Keratinocyte (primary cell): ENCODE results near the gene PRR33. TPM values are rescaled to one million over a fixed set of nuclear protein-coding genes. Genes with fewer than 3 reads are reported as not detected.
A peak's percentile ranks its signal among the peaks of the same experiment; 100 is the strongest.

Experiments used
- DNase-seq: peaks from one replicate; pipeline ENCODE4 v3.0.0-alpha.2; 2011; ENCODE audit warnings: low read depth, missing footprints, low spot score
- FAIRE-seq: peaks from 2 replicates; lab custom pipeline; 2011; peaks lifted over from hg19 to GRCh38; lab: Jason Lieb, UNC
- H2AFZ ChIP-seq: 2 replicates; pipeline ENCODE4 v1.6.0; 2012; ENCODE audit warnings: low read length, control low read depth, inconsistent platforms; ENCODE audit not compliant: control insufficient read depth
- H3K27ac ChIP-seq: 2 replicates; pipeline ENCODE4 v1.5.1; 2011; ENCODE audit warnings: low read length; ENCODE audit not compliant: control insufficient read depth, insufficient read depth
- H3K27me3 ChIP-seq: 3 replicates; pipeline ENCODE4 v1.6.0; 2011; ENCODE audit warnings: low read length; ENCODE audit not compliant: control insufficient read depth, insufficient read depth; ENCODE audit errors: extremely low read depth
- H3K36me3 ChIP-seq, 2 experiments: 2 replicates in 1 of 2; 3 replicates in 1 of 2; pipeline ENCODE4 v1.5.1; 2011; ENCODE audit warnings: low read length in 2 of 2, mild to moderate bottlenecking in 1 of 2; ENCODE audit not compliant: control insufficient read depth in 2 of 2, insufficient read depth in 2 of 2; ENCODE audit errors: extremely low read depth in 1 of 2
- H3K4me1 ChIP-seq: 3 replicates; pipeline ENCODE4 v1.5.1; 2011; ENCODE audit warnings: low read length; ENCODE audit not compliant: control insufficient read depth, insufficient read depth; ENCODE audit errors: extremely low read depth
- H3K4me2 ChIP-seq: 3 replicates; pipeline ENCODE4 v1.6.0; 2011; ENCODE audit warnings: low read depth, low read length; ENCODE audit not compliant: control insufficient read depth, insufficient read depth; ENCODE audit errors: extremely low read depth
- H3K4me3 ChIP-seq, 3 experiments: fragments of 200-600 bp in 1 of 3; sonication (generic) in 1 of 3; 2 replicates in 2 of 3; 3 replicates in 1 of 3; pipeline ENCODE4 v1.5.1; 2011 to 2016; ENCODE audit warnings: low read length in 3 of 3, mild to moderate bottlenecking in 3 of 3, control low read depth in 2 of 3, inconsistent platforms in 1 of 3, low read depth in 1 of 3, mixed read lengths in 1 of 3, mixed run types in 1 of 3, moderate library complexity in 1 of 3; ENCODE audit not compliant: control insufficient read depth in 2 of 3, insufficient read depth in 2 of 3; ENCODE audit errors: extremely low read depth in 1 of 3
- H3K79me2 ChIP-seq: 2 replicates; pipeline ENCODE4 v1.6.0; 2012; ENCODE audit warnings: low read length; ENCODE audit not compliant: control insufficient read depth, insufficient read depth
- H3K9ac ChIP-seq: 3 replicates; pipeline ENCODE4 v1.6.0; 2011; ENCODE audit warnings: low read length; ENCODE audit not compliant: control insufficient read depth, insufficient read depth; ENCODE audit errors: extremely low read depth
- H3K9me1 ChIP-seq: 3 replicates; pipeline ENCODE4 v1.6.0; 2011; ENCODE audit warnings: low read length; ENCODE audit not compliant: control insufficient read depth, insufficient read depth; ENCODE audit errors: extremely low read depth
- H3K9me3 ChIP-seq: 2 replicates; pipeline ENCODE4 v1.5.1; 2012; ENCODE audit warnings: low read depth, low read length; ENCODE audit not compliant: control insufficient read depth
- H4K20me1 ChIP-seq: 3 replicates; pipeline ENCODE4 v1.6.0; 2011; ENCODE audit warnings: low read length; ENCODE audit not compliant: control insufficient read depth, insufficient read depth; ENCODE audit errors: extremely low read depth
- CTCF ChIP-seq, 3 experiments: IDR thresholded peaks in 1 of 3; conservative IDR thresholded peaks in 1 of 3; optimal IDR thresholded peaks in 1 of 3; 2 replicates in 2 of 3; 3 replicates in 1 of 3; pipeline versions ENCODE3 to v1.5.1; 2011; ENCODE audit warnings: low read length in 3 of 3, mild to moderate bottlenecking in 3 of 3, moderate library complexity in 2 of 3, control low read depth in 1 of 3, inconsistent platforms in 1 of 3; ENCODE audit not compliant: insufficient read depth in 2 of 3; ENCODE audit errors: extremely low read depth in 1 of 3
- EZH2 ChIP-seq: IDR thresholded peaks from one replicate; pipeline ENCODE4 v1.6.1; 2012; ENCODE audit warnings: inconsistent platforms, mild to moderate bottlenecking, low read length, moderate library complexity
- dilution Hi-C: fragments of 300-500 bp; cut with MboI; formaldehyde crosslinking; loops from one replicate; pipeline ENCODE4 v1.7.0; 2020; ENCODE audit warnings: low sequenced_read_pairs; ENCODE audit not compliant: extremely low pct_ligation_motif_present
- polyA plus RNA-seq, 5 experiments: library from polyadenylated mRNA; depleted of rRNA in 3 of 5; stranded (reverse) in 3 of 5; stranded (forward) in 1 of 5; unstranded in 1 of 5; fragments of >200 nt; gene quantifications; 1 replicate in 1 of 5; 2 replicates in 3 of 5; 3 replicates in 1 of 5; pipeline versions ENCODE4 v1.2.1 to v1.2.3, GENCODE V29; 2011 to 2012; ENCODE audit warnings: missing spikeins in 2 of 5, low read depth in 1 of 5, low replicate concordance in 1 of 5

PRR33 gene
- polyA plus RNA-seq, 1 donor (not counting 4 experiments of a cell fraction or from before 2014, with no cell fraction given): not detected

- Histone ChIP-seq H3K9me3 (no peaks in the 10 kb centered on the region), H3K79me2 (no peaks in the 10 kb centered on the region), H3K27ac (no peak overlapping the region), H3K36me3 (no peaks in the 10 kb centered on the region), H3K4me1 (peaks cover 7% of the 10 kb centered on the region), H4K20me1 (no peaks in the 10 kb centered on the region), H3K9me1 (no peaks in the 10 kb centered on the region), H3K4me3 (no peak overlapping the region), H3K4me2 (no peak overlapping the region), H3K9ac (no peak overlapping the region), H3K27me3 (peaks cover 6% of the 10 kb centered on the region), H2AFZ (no peak overlapping the region)
- DNase-seq (no peak), FAIRE-seq (no peak)
- dilution Hi-C loops: no loop called here
- TF ChIP-seq CTCF (optimal IDR thresholded peaks at IDR 0.05 in 1 of 3, IDR thresholded peaks at IDR 0.05 in 1 of 3, conservative IDR thresholded peaks at IDR 0.05 in 1 of 3; ENCODE audit: extremely low read depth in 1 of 3, insufficient read depth in 2 of 3, low read length in 3 of 3) (peak; percentile 71 to 98 (median 95)), EZH2 (no peak)
Observed at GRCh38 chr11:1882265-1883238, 9.1 kb downstream of the PRR33 start.

- H3K9me3 ChIP-seq: no peaks in the 10 kb centered on the region
- H3K4me1 ChIP-seq: peaks cover 12% of the 10 kb centered on the region
- H3K4me2 ChIP-seq: no peak overlapping the region
- DNase-seq (no peak), FAIRE-seq (no peak)
- TF ChIP-seq CTCF (optimal IDR thresholded peaks at IDR 0.05 in 1 of 3, IDR thresholded peaks at IDR 0.05 in 1 of 3, conservative IDR thresholded peaks at IDR 0.05 in 1 of 3; ENCODE audit: extremely low read depth in 1 of 3, insufficient read depth in 2 of 3, low read length in 3 of 3) (no peak), EZH2 (no peak)
- H3K4me3 ChIP-seq: no peak overlapping the region
- H3K79me2 ChIP-seq: no peaks in the 10 kb centered on the region
- peaks cover 6% of the 10 kb centered on the region for H3K27me3 ChIP-seq
- H4K20me1 ChIP-seq: no peaks in the 10 kb centered on the region
- no peak overlapping the region for H3K9ac ChIP-seq
- dilution Hi-C loops: no loop called here
- no peak overlapping the region for H3K27ac ChIP-seq
- no peak overlapping the region for H2AFZ ChIP-seq
- H3K36me3 ChIP-seq: no peaks in the 10 kb centered on the region
- no peaks in the 10 kb centered on the region for H3K9me1 ChIP-seq
Observed at GRCh38 chr11:1881442-1882264, 10.0 kb downstream of the PRR33 start.
